Caco-2 (cell line): ENCODE data around the gene OTOP1. TPM values are rescaled to one million over a fixed set of nuclear protein-coding genes. Genes with fewer than 3 reads are reported as not detected.
"Not testable (repeated sequence)": the region's sequence is repeated elsewhere in the genome, so short reads cannot be mapped to it uniquely, and the experiment has no call there.

Experiments used
- BruUV-seq: library from RNA; stranded (reverse); fragments of 400-500 nt; replicated peaks from 2 replicates; lab custom pipeline; 2021; lab: Mats Ljungman, UMichigan
- CTCF ChIA-PET: fragments of 300-600 bp; sonication (Branson Sonifier 250); formaldehyde crosslinking; loops from one replicate; lab custom pipeline; 2022; ENCODE audit warnings: antibody characterized with exemption; lab: Charles Lee
- POLR2A ChIA-PET: fragments of 300-600 bp; sonication (Branson Sonifier 250); formaldehyde crosslinking; loops from one replicate; lab custom pipeline; 2022; ENCODE audit warnings: antibody characterized with exemption; lab: Charles Lee
- DNase-seq, 2 experiments: peaks; one replicate each; pipeline versions ENCODE4 v3.0.0 to v3.0.0-alpha.2; 2020 to 2022
- H3K27me3 ChIP-seq: replicated peaks from 2 replicates; pipeline ENCODE4 v1.6.0; 2011; ENCODE audit warnings: low read length; ENCODE audit not compliant: control insufficient read depth, insufficient read depth
- H3K36me3 ChIP-seq: 2 replicates; pipeline ENCODE4 v1.5.1; 2011; ENCODE audit warnings: low read length; ENCODE audit not compliant: control insufficient read depth, insufficient read depth
- H3K4me1 ChIP-seq: fragments of 250-450 bp; sonication (Bioruptor Pico); 2 replicates; pipeline ENCODE4 v1.5.1; 2020; ENCODE audit warnings: mild to moderate bottlenecking
- H3K4me3 ChIP-seq: 2 replicates; pipeline ENCODE4 v1.5.1; 2011; ENCODE audit warnings: low read depth, mild to moderate bottlenecking, control low read depth, low read length
- H3K9me3 ChIP-seq: fragments of 250-450 bp; sonication (Bioruptor Pico); 2 replicates; pipeline ENCODE4 v1.5.1; 2020; ENCODE audit warnings: mild to moderate bottlenecking, moderate library complexity
- H3K27ac Mint-ChIP-seq: one replicate; pipeline ENCODE4 v1.8.0; 2022; ENCODE audit warnings: mixed read lengths; ENCODE audit not compliant: unreplicated experiment
- H3K27me3 Mint-ChIP-seq: one replicate; pipeline ENCODE4 v1.8.0; 2022; ENCODE audit warnings: mixed read lengths; ENCODE audit not compliant: insufficient read depth, unreplicated experiment
- H3K36me3 Mint-ChIP-seq: one replicate; pipeline ENCODE4 v1.8.0; 2022; ENCODE audit warnings: mild to moderate bottlenecking, mixed read lengths; ENCODE audit not compliant: insufficient read depth, unreplicated experiment
- H3K4me1 Mint-ChIP-seq: one replicate; pipeline ENCODE4 v1.8.0; 2022; ENCODE audit warnings: low read depth, mixed read lengths; ENCODE audit not compliant: unreplicated experiment
- H3K4me3 Mint-ChIP-seq: one replicate; pipeline ENCODE4 v1.8.0; 2022; ENCODE audit warnings: mild to moderate bottlenecking, moderate library complexity, mixed read lengths; ENCODE audit not compliant: unreplicated experiment
- H3K9me3 Mint-ChIP-seq: one replicate; pipeline ENCODE4 v1.8.0; 2022; ENCODE audit warnings: mixed read lengths; ENCODE audit not compliant: unreplicated experiment
- CTCF ChIP-seq, 2 experiments: fragments of 200-600 bp in 1 of 2; IDR thresholded peaks; 1 replicate in 1 of 2; 2 replicates in 1 of 2; pipeline versions ENCODE4 v1.5.1 to v1.8.0; 2011 to 2022; ENCODE audit warnings: antibody characterized with exemption in 1 of 2, control low read depth in 1 of 2, inconsistent platforms in 1 of 2, low read depth in 1 of 2, low read length in 1 of 2, mild to moderate bottlenecking in 1 of 2, moderate library complexity in 1 of 2; ENCODE audit not compliant: insufficient read depth in 1 of 2, severe bottlenecking in 1 of 2, unreplicated experiment in 1 of 2
- intact Hi-C: fragments of 100-400 bp; cut with micrococcal nuclease; formaldehyde crosslinking; loops from one replicate; pipeline ENCODE4 v1.10.0; 2022; ENCODE audit not compliant: unreplicated experiment
- total RNA-seq: library from RNA; stranded (reverse); gene quantifications from 2 replicates; pipeline ENCODE4 v1.2.3, GENCODE V29; 2022

Gene OTOP1
- total RNA-seq, 1 experiment from 2014 or later: not detected

- no peaks in the 10 kb centered on the region for H3K9me3 ChIP-seq
- Mint-ChIP-seq H3K27ac (no peak overlapping the region), H3K9me3 (no peaks in the 10 kb centered on the region), H3K36me3 (no peaks in the 10 kb centered on the region), H3K4me3 (no peak overlapping the region), H3K4me1 (no peaks in the 10 kb centered on the region), H3K27me3 (peaks cover 17% of the 10 kb centered on the region)
- no peak for TF ChIP-seq CTCF (IDR thresholded peaks at IDR 0.05; ENCODE audit: insufficient read depth in 1 of 2, low read depth in 1 of 2, low read length in 1 of 2, severe bottlenecking in 1 of 2, unreplicated experiment in 1 of 2)
- ChIA-PET POLR2A (no interaction called here), CTCF (no interaction called here)
- H3K4me3 ChIP-seq: no peak overlapping the region
- H3K4me1 ChIP-seq: no peaks in the 10 kb centered on the region
- DNase-seq: no peak
- intact Hi-C loops: no loop called here
- H3K27me3 ChIP-seq: no peaks in the 10 kb centered on the region; the same call in 1 of the 2 replicates
- H3K36me3 ChIP-seq: no peaks in the 10 kb centered on the region
- no TSS peak for BruUV-seq
Observed at GRCh38 chr4:4195354-4195753, 31.4 kb downstream of the OTOP1 start.

GRCh38 chr4:4188557-4188956 lies 38.2 kb downstream of the OTOP1 start:
- intact Hi-C loops, H3K27me3 Mint-ChIP-seq, H3K27me3 ChIP-seq, POLR2A ChIA-PET, H3K4me1 ChIP-seq, H3K36me3 Mint-ChIP-seq, H3K9me3 ChIP-seq, H3K4me3 ChIP-seq, BruUV-seq, H3K9me3 Mint-ChIP-seq, H3K27ac Mint-ChIP-seq, CTCF ChIA-PET, DNase-seq, H3K4me3 Mint-ChIP-seq, H3K4me1 Mint-ChIP-seq, H3K36me3 ChIP-seq: not testable (repeated sequence)

GRCh38 chr4:4185528-4185927 lies 41.2 kb downstream of the OTOP1 start:
- no peak for TF ChIP-seq CTCF (IDR thresholded peaks at IDR 0.05; ENCODE audit: insufficient read depth in 1 of 2, low read depth in 1 of 2, low read length in 1 of 2, severe bottlenecking in 1 of 2, unreplicated experiment in 1 of 2)
- Mint-ChIP-seq H3K36me3 (no peaks in the 10 kb centered on the region), H3K27me3 (peaks cover 4% of the 10 kb centered on the region), H3K9me3 (no peaks in the 10 kb centered on the region), H3K27ac (no peak overlapping the region), H3K4me3 (no peak overlapping the region), H3K4me1 (peaks cover 6% of the 10 kb centered on the region)
- no peaks in the 10 kb centered on the region for H3K27me3 ChIP-seq
- no peaks in the 10 kb centered on the region for H3K9me3 ChIP-seq
- no peak overlapping the region for H3K4me3 ChIP-seq
- POLR2A ChIA-PET: no interaction called here
- H3K36me3 ChIP-seq: no peaks in the 10 kb centered on the region
- no TSS peak for BruUV-seq
- CTCF ChIA-PET: no interaction called here
- DNase-seq: no peak
- no peaks in the 10 kb centered on the region for H3K4me1 ChIP-seq
- intact Hi-C loops: no loop called here
